ENCODE measurements around the gene ZCCHC10.
"Not testable (repeated sequence)": the region's sequence is repeated elsewhere in the genome, so short reads cannot be mapped to it uniquely, and the experiment has no call there.

The ZCCHC10 gene

GRCh38 chr5:133025804-133026663 is at the start of gene ZCCHC10:
Gene ZCCHC10 (minus strand): TSS chr5:133026549. CDS start chr5:133026537, 12 bp downstream.
- DNase-seq (ENCODE audit: low spot score): peak; percentile 90

GRCh38 chr5:133075572-133076536 is 49.5 kb upstream of the ZCCHC10 start:
- no peak for DNase-seq (ENCODE audit: low spot score)

GRCh38 chr5:133072021-133072420 is 45.7 kb upstream of the ZCCHC10 start:
- DNase-seq (ENCODE audit: low spot score): no peak

- DNase-seq (ENCODE audit: low spot score): no peak
Observed at GRCh38 chr5:133066045-133066444, 39.7 kb upstream of the ZCCHC10 start.

- no peak for DNase-seq (ENCODE audit: low spot score)
Observed at GRCh38 chr5:133065471-133065870, 39.1 kb upstream of the ZCCHC10 start.

- DNase-seq (ENCODE audit: low spot score): no peak
Observed at GRCh38 chr5:133063965-133064364, 37.6 kb upstream of the ZCCHC10 start.

GRCh38 chr5:133062276-133062675 is 35.9 kb upstream of the ZCCHC10 start:
- DNase-seq (ENCODE audit: low spot score): no peak

GRCh38 chr5:133059621-133060020 is 33.3 kb upstream of the ZCCHC10 start:
- no peak for DNase-seq (ENCODE audit: low spot score)

- DNase-seq (ENCODE audit: low spot score): no peak
Observed at GRCh38 chr5:133056891-133057290, 30.5 kb upstream of the ZCCHC10 start.

GRCh38 chr5:133054697-133055471 is 28.5 kb upstream of the ZCCHC10 start:
- no peak for DNase-seq (ENCODE audit: low spot score)

GRCh38 chr5:133053448-133053847 is 27.1 kb upstream of the ZCCHC10 start:
- DNase-seq (ENCODE audit: low spot score): no peak

GRCh38 chr5:133052317-133053175 is 26.2 kb upstream of the ZCCHC10 start:
- peak; percentile 73 for DNase-seq (ENCODE audit: low spot score)

- peak; percentile 98 for DNase-seq (ENCODE audit: low spot score)
Observed at GRCh38 chr5:133051542-133052316, 25.4 kb upstream of the ZCCHC10 start, which contains the start of gene HSPA4. Gene HSPA4 (plus strand): TSS chr5:133052013. CDS start chr5:133052251, 238 bp downstream.

- DNase-seq (ENCODE audit: low spot score): peak; percentile 33
Observed at GRCh38 chr5:133051061-133051541, 24.8 kb upstream of the ZCCHC10 start.

- DNase-seq (ENCODE audit: low spot score): no peak
Observed at GRCh38 chr5:133050521-133050920, 24.2 kb upstream of the ZCCHC10 start.

GRCh38 chr5:133049726-133050048 is 23.3 kb upstream of the ZCCHC10 start:
- DNase-seq (ENCODE audit: low spot score): no peak

- no peak for DNase-seq (ENCODE audit: low spot score)
Observed at GRCh38 chr5:133048993-133049725, 22.8 kb upstream of the ZCCHC10 start.

- no peak for DNase-seq (ENCODE audit: low spot score)
Observed at GRCh38 chr5:133047404-133047803, 21.1 kb upstream of the ZCCHC10 start.

GRCh38 chr5:133046560-133046959 is 20.2 kb upstream of the ZCCHC10 start:
- not testable (repeated sequence) for DNase-seq (ENCODE audit: low spot score)
